Measurements from ENCODE around the gene MYL12B.
"Not testable (repeated sequence)": the region's sequence is repeated elsewhere in the genome, so short reads cannot be mapped to it uniquely, and the experiment has no call there.

MYL12B gene

DNA sequence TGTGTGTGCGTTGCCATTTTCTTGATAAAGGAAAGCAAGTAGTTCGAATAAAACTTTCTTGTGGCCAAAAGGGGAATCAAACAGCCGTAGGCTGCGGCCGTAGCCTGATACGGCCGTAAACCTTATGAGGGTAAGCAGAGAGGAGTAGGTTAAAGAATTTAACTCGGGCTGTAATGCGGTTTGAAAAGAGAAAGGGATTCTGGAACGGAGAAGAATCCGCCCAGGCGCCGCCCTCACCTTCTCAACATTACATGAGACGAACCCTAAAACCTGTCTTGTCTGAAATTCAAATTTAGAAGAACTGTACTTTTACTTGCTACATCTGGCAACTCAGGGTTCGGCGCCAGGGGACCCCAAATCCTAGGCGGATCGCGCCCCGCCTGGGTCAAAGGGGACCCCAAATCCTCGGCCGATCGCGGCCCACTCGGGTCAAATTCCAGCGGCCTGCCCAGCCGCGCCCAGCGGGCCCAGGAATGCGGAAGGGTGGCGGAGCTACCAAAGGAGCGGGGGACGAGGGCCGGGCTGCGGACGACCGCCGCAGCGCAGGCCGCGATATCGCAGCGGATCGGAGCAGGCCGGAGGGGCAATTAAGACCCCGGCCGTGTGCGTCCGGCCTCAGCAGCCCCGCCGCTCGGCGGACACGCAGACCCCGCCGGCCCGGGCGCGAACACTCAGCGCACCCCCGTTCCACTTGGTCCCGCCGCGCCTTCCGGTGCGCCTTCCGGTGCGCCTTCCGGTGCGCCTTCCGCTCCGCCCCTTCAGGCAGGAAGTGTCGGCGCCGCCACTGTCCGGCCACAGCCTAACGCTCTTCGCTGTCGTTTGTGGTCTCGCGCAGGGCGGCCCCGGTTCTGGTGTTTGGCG, at the start of gene MYL12B:
MYL12B (plus strand) TSS at position 761 of the 861 bp plus-strand sequence. CDS start 10,766 bp downstream, outside the sequence.
- peak; percentile 73 for DNase-seq

DNA sequence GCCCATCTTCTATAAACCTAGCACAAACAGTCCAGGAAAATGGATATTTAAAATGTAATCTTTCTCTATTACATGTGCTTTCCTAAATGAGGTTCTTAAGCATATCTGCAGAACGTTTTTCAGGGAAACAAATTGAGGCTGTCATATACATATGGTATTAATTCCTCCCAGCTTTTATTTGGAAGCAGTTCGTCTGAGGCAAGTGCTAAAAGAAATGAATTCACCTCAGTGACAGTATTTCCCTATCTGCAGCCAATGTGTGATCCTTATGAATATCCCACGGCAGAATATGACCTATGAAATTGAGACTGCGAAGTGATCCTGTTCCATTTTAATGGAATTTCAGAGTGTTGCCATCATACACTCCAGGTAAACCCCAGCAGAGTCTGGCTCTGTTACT, 49.3 kb upstream of the MYL12B start:
- no peak for DNase-seq

DNA sequence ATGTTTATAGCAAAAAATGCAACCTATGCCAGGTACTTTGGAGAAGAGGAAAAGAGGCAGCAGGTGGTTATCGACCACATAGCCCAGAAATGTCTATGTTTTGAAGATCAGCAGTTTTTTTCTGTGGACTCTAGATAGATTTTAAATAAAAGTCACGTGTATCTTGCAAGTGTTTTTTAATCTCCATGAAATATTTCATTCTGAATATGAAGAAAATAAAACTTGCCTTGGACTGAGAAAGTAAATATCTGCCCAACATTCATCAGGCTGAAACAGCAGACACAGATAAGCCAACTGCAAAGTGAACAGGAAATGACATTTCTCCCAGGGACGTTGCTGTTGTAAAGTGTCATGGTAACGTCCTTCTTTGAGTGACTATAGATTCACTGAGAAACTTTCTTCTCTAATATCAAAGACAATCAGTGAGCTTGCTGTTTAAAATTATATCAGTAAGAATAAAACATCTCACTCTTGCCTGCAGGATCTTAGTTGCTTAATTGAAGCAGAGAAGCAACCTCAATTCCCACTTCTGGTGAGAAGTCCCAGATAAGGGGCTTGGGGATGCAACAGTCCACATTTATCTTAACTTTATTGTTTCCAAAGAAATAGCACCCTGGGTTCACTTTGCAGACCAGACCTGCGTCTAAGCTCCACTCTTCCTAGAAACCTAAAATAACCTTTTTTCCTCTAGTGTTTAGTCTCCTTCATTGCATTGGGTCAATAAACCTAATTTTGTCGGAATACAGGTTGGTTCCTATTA, 48.5 kb upstream of the MYL12B start:
- no peak for DNase-seq

DNA sequence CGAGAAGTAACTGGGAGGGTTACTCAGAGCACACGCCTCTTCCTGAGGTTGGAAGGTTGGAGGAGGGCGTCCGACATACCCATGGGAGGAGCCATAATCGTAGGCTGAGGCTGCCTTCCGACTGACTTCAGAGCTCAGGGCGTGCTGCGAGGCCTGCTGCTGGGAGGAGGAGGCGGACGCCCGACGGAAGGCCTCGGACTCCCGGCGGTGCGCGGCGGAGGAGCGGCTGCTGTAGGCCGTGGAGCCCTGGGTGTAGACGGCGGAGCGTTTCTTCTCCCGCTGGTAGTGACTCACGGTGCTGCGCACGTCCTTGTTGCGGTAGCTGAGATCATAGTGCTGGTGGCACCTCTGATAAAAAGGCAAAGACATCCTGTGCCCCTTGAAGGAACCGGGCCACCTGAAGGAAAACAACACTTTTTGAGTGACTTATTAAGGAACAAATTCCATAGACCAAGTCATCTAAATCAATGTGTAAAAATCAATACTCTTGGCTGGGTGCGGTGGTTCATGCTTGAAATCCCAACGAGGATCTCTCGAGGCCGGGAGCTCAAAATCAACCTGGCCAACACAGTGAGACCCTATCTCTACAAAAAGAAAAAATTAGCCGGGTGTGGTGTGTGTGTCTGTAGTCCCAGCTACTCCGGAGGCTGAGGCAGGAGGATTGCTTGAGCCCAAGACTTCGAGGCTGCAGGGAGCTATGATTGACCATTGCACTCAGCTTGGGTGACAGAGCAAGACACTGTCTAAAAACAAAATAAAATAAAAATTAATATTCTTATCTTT, 46.9 kb upstream of the MYL12B start:
- no peak for DNase-seq

DNA sequence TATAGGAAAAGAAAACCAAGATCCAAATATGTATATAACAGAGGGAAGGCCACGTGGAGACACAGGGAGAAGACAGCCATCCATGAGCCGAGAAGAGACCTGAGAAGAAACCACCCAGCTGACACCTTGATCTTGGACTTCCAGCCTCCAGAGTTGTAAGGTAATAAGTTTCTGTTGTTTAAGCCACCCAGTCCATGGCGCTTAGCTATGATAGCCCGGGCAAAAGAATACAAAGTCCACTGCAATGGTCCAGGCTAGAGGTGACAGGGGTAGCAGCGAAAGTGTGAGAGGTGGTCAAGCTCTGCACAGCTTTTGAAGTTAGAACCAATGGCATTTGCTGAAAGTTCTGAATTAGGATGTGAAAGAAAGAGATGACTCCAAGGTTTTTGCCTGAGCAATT, 44.9 kb upstream of the MYL12B start:
- DNase-seq = no peak

DNA sequence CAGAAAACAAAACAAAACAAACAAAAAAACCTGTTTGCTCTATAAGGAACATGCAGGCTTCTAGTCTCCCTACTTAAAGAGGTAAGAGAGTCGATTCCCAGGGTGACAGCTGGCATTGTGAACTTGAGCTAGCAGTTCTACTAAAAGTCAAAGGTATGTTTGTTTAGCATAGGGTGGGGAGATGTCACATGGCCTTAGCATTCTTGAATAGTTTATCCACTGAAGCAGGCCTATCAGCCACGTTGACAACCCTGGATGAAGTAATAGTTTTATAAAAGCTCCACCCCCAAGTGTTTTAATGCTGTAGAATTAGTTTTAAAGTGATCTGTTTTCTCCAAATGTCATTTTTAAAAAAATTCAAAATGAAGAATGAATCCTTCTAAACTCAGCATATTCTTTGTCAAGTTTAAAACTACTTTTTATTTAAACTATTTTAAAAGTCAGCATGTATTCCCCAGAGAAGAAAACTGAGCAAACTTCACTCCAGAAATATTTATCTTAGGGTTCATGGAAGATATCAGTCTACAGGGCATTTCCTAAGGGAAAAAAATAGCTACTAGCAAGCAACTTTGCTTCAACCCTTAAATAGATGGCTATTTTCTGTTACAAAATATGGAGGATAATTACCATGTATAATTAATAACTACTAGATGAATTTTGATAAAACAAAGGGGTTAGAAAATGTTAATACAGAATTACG, 43.8 kb upstream of the MYL12B start:
- peak; percentile 42 for DNase-seq

DNA sequence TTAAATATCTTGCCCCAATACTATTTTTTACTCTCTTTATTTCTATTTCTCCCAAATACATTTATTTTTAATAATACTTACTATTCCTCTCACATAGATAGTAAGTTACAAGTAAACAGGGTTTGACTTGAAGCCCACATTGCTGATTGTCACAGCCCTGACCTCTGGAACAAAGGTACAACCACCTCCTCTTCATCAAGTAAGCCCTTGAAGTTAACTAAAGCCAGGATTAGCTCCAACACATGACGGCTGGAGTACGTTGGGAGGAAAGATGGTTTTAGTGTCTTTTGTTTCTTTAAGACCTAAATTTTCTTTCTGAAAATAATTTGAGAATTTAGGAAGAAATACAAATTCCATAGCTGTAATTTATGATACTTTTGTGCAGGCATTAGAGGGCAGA, 43.1 kb upstream of the MYL12B start:
- no peak for DNase-seq

DNA sequence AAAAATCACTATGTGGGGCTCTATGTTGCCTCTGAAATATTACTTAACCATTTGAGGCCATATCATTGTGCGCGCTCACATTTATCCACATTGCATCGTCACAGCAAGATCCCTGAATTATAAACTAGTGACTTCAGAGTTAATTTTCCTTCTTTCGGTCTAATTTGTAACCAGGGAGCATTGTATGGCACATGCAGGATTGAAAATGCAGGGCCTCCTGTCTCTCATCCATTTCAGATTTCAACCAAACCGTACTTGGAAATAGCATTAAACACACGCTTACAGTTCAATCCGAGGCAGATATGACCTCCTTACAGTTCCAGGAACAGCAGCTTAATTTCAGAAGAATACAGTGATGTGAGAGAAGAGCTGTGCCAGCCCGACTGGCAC, 42.7 kb upstream of the MYL12B start:
- no peak for DNase-seq

DNA sequence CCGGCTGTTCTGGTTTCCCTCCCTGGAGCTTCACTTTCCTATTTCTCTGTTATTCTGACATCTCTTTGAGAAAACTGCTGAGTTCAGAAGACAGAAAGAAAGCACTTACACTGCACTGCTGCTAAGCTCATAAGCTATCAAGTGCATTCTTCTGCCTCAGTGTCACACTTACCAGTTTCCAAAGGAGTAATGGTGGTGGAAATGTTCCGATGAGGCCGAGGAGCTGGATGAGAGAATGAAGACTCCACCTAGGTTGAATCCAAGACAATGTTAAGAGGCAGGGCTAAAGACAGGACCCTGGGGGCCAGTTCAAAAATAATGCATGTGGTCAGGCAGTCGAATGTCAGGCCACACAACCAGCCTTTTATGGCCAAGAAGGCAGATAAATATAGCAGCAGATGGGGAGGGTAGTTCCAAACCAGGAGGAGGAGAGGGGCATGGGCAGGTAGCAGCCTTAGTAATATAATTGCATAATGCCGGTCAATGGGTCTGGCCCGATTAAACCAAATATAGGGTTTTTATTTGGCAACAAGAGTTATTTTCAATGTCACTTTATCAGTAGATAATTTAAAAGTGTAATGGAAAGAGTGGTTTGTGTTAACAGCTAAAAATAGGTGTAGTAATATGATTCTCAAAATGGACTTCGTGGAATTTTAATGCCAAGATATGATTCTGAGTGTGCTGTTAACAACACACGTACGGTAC, 42.1 kb upstream of the MYL12B start, which contains the start of gene MYOM1:
MYOM1 (minus strand) TSS at position 338 of the 705 bp plus-strand sequence. CDS start 4,745 bp downstream, outside the sequence.
- no peak for DNase-seq

DNA sequence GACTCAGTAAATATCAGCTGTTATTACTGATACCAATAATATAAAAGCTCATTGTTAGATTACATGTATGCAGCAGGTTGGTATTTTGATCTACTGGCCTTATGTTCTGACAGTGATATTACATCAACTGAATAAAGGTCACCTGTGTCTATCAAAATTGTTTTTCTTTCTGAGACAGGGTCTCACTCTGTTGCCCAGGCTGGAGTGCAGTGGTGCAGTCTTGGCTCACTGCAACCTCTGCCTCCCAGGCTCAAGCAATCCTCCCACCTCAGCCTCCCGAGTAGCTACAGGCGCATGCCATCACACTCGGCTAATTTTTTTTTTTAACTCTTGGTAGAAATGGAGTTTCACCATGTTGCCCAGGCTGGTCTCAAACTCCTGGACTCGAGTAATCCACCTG, 41.1 kb upstream of the MYL12B start:
- not testable (repeated sequence) for DNase-seq

DNA sequence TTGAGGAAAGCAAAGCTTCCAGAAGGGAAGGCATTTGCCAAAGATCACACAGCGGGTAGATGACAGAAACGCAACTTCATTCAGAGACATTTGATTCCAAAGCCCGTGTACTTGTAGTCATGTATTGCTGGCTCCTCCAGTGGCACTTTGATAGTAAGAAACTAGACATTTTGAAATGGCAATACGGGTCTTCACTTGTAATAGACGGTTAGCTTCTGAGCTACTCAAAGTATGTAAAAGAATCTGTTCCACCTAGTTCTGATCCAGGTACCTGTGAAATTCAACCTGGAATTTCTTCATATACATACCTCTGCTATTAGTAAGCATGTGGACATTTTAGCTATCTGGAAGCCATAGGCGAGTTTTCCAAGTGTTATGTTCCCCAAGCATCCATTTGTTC, 40.4 kb upstream of the MYL12B start:
- no peak for DNase-seq

DNA sequence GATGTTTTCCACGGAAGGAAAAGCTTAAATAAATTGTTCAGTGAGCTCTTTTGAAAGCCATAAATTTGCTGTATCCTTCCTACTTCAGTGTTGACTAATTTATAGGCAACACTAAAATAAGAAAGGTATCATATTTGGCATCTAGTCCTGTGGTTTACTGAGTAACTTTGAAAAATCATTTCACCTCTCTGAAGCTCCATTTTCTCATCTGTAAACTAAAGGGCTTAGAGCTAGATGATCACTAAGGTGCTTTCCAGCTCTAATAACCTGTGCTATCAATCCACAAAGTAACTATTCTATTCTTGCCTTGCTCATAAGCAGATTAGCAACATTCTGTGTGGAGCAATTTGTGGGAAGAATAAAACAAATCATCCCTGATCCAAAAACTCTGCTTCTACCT, 38.6 kb upstream of the MYL12B start:
- no peak for DNase-seq

DNA sequence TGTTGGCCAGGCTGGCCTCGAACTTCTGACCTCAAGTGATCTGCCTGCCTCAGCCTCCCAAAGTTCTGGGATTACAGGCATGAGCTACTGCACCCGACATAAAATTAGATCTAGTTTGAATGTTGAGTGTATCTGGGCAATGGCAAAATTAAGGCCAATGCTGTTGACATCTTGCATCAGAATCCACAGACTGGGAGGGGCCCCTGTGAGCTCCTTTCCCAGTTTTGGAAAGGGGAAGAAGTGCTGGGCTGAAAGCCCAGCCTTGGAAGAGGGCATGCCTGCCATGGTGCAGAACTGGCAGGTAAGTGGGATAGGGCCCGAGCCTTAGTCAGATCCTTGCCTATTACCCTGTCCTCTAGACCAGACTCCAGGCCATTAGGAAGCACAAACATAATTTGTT, 37.7 kb upstream of the MYL12B start:
- DNase-seq = no peak

DNA sequence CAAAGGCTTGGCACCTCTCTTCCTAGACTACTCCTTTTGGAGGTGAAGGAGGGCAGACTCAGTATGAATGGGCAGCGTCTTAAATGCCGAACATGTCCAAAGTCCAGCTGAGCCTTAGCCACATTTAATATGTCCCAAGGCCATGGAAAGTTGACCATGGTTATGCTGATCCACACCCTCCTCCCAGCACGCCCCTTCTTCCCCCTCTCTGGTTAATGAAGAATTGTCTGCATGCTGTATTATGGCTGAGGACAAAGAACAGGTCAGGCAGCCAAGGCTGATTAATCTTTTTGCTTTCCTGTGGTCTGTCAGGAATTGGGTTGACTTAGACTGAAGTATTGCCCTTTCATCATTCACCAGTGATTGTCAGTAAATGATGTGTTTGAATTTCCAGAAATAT, 36.3 kb upstream of the MYL12B start:
- no peak for DNase-seq

DNA sequence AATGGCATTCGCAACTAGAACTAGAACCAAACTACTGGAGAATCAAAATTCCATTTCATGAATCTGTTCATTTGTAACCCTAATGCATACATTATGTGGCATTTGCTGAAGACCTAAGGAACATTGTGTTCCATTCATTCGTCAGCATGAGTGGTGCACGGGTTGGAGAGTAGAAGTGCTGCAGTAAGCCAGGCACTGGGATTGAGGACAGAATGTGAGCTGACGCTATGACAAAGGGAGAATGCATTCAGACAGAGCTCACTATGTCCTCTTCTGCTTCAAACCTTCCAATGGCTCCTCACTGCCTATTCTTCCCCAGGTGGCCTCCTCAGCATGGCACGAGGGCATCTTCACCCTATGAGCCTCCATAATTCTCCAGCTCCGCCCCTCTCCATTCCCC, 35.9 kb upstream of the MYL12B start:
- DNase-seq = no peak

DNA sequence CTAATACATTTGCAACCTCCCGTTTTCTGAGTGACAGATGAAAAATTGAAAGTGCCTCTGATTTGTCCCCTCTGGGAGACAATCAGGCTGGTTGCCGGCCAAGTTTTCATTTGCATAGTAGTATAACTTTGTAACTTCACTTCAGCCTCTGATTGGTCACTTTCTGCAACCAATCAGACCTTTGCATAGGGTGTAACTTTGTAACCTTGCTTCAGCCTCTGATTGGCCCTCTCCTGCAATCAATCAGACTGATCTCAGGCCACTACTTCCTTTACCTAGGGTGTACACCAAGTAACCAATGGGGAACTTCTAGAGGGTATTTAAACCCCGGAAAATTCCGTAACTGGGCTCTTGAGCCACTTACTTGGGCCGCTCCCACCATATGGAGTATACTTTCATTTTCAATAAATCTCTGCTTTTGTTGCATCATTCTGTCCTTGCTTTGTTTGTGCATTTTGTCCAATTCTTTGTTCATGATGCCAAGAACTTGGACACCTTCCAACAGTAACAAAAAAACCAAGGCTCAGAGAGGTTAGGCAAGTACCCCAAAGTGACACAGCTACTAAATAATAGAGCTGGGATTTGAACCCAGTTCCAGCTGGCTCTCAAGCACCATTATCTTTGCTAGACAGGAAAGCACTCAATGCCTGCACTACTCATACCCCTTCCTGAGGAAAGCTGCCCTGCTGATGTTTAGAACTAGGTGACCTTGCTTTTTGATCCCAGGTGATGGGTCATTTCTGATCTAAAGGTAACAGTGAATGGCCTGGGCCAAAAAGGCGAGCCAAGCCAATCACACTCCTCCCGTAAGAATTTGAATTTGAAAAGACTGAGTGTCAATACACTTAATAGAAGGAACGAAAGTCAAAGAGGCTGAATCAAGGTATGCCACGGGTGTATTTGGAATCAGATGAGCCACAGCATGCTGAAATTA, 31.3 kb upstream of the MYL12B start:
- no peak for DNase-seq

DNA sequence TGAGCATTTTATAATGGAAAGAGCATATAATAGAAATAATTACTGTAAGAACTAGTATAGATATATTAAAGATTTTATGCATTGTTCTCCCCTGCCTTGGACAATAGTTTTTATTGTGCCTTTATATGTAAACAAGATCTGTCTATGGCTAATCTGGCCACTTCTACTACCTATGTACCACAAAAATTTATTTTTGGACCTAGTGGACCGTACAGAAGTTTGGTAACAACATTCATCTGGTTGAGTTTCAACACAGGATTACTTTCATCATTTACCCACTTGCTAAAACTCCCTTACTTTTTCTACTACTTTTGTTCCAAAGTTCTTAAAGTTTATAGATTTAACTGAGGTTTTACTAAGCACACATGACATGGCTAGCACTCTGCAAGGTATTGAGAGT, 28.9 kb upstream of the MYL12B start:
- DNase-seq = no peak

DNA sequence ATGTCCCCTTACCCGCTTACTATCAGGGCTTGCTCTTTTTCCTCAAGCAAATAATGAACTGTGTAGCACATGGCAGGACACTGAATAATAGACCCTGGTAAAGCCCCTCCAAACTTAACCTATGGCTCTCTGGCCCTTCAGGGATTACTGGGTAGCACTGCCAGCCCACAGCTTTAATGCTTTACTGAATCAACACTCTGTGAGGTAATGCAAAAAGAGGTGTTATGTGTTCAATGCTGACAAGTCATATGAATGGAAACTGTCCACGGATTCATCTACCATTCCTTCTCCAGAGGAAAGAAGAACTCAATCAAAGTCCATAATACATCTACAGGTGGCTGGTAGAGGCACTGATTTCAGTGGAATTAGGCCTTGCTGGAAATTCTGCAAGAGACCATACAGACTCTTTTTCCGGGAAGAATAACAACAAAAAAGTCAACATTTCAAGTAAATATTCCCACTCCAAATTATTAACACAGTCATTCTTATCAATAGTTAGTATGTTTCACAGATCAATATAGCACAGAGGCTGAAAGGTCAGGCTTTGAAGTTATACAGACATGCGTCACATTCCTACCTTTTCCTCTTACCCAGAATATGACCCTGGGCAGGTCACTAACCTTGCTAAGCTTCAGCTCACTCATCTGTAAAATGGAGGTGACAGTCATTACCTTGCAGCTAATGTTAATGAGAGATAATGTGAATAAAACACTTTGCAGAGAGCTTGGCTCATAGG, 28.3 kb upstream of the MYL12B start:
- DNase-seq = no peak

DNA sequence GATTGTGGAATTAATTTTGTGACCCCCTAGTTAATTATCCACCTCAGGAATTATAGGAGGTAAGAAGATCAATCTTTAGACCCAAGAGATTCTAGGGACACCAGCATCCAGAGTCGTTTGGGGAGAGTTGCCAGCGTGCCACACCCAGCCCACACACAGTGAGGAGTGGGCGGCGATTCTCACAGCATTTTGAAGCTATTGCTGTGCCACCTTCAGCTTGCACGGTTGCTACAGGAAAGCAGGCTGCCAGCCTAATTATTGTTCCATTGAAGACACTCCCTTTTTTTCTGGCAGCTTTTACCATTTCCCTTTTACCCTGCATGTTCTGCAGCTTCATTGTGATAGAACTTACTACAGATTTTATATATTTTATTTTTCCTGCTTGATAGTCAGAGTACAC, 27.5 kb upstream of the MYL12B start:
- no peak for DNase-seq

DNA sequence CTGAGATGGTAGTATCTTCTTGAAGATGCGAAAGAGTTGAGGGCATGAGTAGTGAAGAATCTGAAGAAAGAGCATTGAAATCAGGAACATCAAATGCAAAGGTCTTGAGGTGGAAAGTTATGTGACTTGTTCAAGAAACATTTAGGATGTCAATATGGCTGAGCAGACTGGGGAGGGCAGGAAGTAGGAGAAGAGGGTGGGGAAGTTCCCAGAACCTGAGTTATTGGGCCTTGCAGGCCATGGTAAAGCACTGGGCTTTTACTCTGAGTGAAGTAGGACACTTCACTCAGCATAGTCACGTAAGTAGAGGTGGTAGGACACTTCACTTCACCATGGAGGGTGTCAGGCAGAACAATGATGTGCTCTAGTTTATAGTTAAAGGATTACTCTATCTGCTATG, 26.1 kb upstream of the MYL12B start:
- no peak for DNase-seq

Data from NCI-H2171 (cell line).